Lower lobe of right lung (tissue), 2 donors: ENCODE measurements around the gene ACTA2. TPM values are rescaled to one million over a fixed set of nuclear protein-coding genes. Genes with fewer than 3 reads are reported as not detected.
A peak's percentile ranks its signal among the peaks of the same experiment; 100 is the strongest.

Source experiments
- ATAC-seq, 2 donors: fragments of 200-7000 bp; cut with Tn5 transposase; one replicate each; pipeline ENCODE4 v1.9.1; 2020 to 2022; ENCODE audit warnings: mild to moderate bottlenecking in 2 of 2, moderate library complexity in 2 of 2
- DNase-seq: peaks from one replicate; pipeline ENCODE4 v3.0.0-alpha.2; 2020
- H3K27ac ChIP-seq: fragments of 200-600 bp; one replicate; pipeline ENCODE4 v1.8.0; 2022
- H3K27me3 ChIP-seq: fragments of 200-600 bp; one replicate; pipeline ENCODE4 v1.8.0; 2022; ENCODE audit warnings: low read depth
- H3K36me3 ChIP-seq: fragments of 200-600 bp; one replicate; pipeline ENCODE4 v1.8.0; 2022; ENCODE audit warnings: mild to moderate bottlenecking
- H3K4me1 ChIP-seq: fragments of 200-600 bp; one replicate; pipeline ENCODE4 v1.8.0; 2022
- H3K4me3 ChIP-seq: fragments of 200-600 bp; one replicate; pipeline ENCODE4 v1.8.0; 2022; ENCODE audit warnings: mild to moderate bottlenecking
- H3K9me3 ChIP-seq: fragments of 200-600 bp; one replicate; pipeline ENCODE4 v1.8.0; 2022
- CTCF ChIP-seq: fragments of 200-600 bp; IDR thresholded peaks from one replicate; pipeline ENCODE4 v1.8.0; 2022; ENCODE audit warnings: antibody characterized with exemption, mild to moderate bottlenecking
- intact Hi-C: fragments of 100-400 bp; cut with DNase I; formaldehyde crosslinking; loops from one replicate; pipeline ENCODE4 v1.11.0; 2022
- total RNA-seq: library from RNA; stranded (reverse); fragmentation: NEBNext Ultra II Directional; extraction: Animal tissue kit (Norgen Biotek cat#: 25700); gene quantifications from one replicate; pipeline ENCODE4 v1.2.1, GENCODE V29; 2021
- donor health status: DM: no; HTN: yes; CAD: no; lungs with severe emphysema.

ACTA2 gene
- total RNA-seq, 1 donor from 2014 or later, result 204 TPM

GRCh38 chr10:88916986-88917385, 35.6 kb downstream of the ACTA2 start:
- no peaks in the 10 kb centered on the region for H3K27me3 ChIP-seq
- no peak for ATAC-seq
- no peak overlapping the region for H3K27ac ChIP-seq
- no peak for TF ChIP-seq CTCF
- H3K4me3 ChIP-seq, result no peak overlapping the region
- DNase-seq, result no peak
- H3K9me3 ChIP-seq, result no peaks in the 10 kb centered on the region
- no peaks in the 10 kb centered on the region for H3K4me1 ChIP-seq
- intact Hi-C loops, result no loop called here
- no peaks in the 10 kb centered on the region for H3K36me3 ChIP-seq

- intact Hi-C loops, result no loop called here
- no peak for ATAC-seq
- Histone ChIP-seq H3K9me3 (no peaks in the 10 kb centered on the region), H3K4me1 (no peaks in the 10 kb centered on the region), H3K4me3 (no peak overlapping the region), H3K36me3 (no peaks in the 10 kb centered on the region), H3K27me3 (no peaks in the 10 kb centered on the region), H3K27ac (no peak overlapping the region)
- no peak for DNase-seq
- TF ChIP-seq CTCF, result no peak
Observed at GRCh38 chr10:88916231-88916630, 36.3 kb downstream of the ACTA2 start.

- H3K36me3 ChIP-seq, result no peaks in the 10 kb centered on the region
- H3K4me3 ChIP-seq, result no peak overlapping the region
- TF ChIP-seq CTCF, result no peak
- H3K27me3 ChIP-seq, result no peaks in the 10 kb centered on the region
- intact Hi-C loops, result no loop called here
- DNase-seq, result no peak
- no peaks in the 10 kb centered on the region for H3K9me3 ChIP-seq
- no peak overlapping the region for H3K27ac ChIP-seq
- no peaks in the 10 kb centered on the region for H3K4me1 ChIP-seq
- ATAC-seq, result no peak
Observed at GRCh38 chr10:88915781-88916180, 36.8 kb downstream of the ACTA2 start.

- no peak for TF ChIP-seq CTCF
- no peak for ATAC-seq
- H3K4me3 ChIP-seq, result no peak overlapping the region
- no peak for DNase-seq
- H3K27me3 ChIP-seq, result no peaks in the 10 kb centered on the region
- no peaks in the 10 kb centered on the region for H3K9me3 ChIP-seq
- no peaks in the 10 kb centered on the region for H3K36me3 ChIP-seq
- no peak overlapping the region for H3K27ac ChIP-seq
- intact Hi-C loops, result no loop called here
- H3K4me1 ChIP-seq, result no peaks in the 10 kb centered on the region
Observed at GRCh38 chr10:88913788-88914187, 38.8 kb downstream of the ACTA2 start.

- Histone ChIP-seq H3K27ac (peak overlapping the region; percentile 13), H3K27me3 (no peaks in the 10 kb centered on the region), H3K9me3 (no peaks in the 10 kb centered on the region), H3K4me1 (no peaks in the 10 kb centered on the region), H3K4me3 (no peak overlapping the region), H3K36me3 (no peaks in the 10 kb centered on the region)
- ATAC-seq (no peak), DNase-seq (no peak)
- TF ChIP-seq CTCF, result no peak
- intact Hi-C loops, result no loop called here
Observed at GRCh38 chr10:88913127-88913526, 39.4 kb downstream of the ACTA2 start.

GRCh38 chr10:88911851-88912250, 40.7 kb downstream of the ACTA2 start:
- no peak for TF ChIP-seq CTCF
- no peak for DNase-seq
- intact Hi-C loops, result no loop called here

More at GRCh38 chr10:88911851-88912250, 40.7 kb downstream of the ACTA2 start:
- Histone ChIP-seq H3K27me3 (no peaks in the 10 kb centered on the region), H3K36me3 (no peaks in the 10 kb centered on the region), H3K9me3 (no peaks in the 10 kb centered on the region), H3K27ac (no peak overlapping the region), H3K4me1 (no peaks in the 10 kb centered on the region), H3K4me3 (no peak overlapping the region)
- no peak for ATAC-seq
